Body of pancreas (tissue), 4 donors: Measurements from ENCODE around the gene ACTN4.

Experiments
- CTCF ChIP-seq, 7 experiments: fragments of 450-650 bp in 4 of 7; fragments of 200-600 bp in 3 of 7; sonication (generic) in 3 of 7; IDR thresholded peaks; one replicate each; pipeline ENCODE4 v1.5.1; 2016 to 2019; ENCODE audit warnings: antibody characterized with exemption in 7 of 7
- POLR2A ChIP-seq, 3 donors: fragments of 450-650 bp; IDR thresholded peaks; one replicate each; pipeline ENCODE4 v1.6.1; 2016; ENCODE audit warnings: antibody characterized with exemption in 3 of 3, mild to moderate bottlenecking in 2 of 3

- no peak for TF ChIP-seq CTCF (IDR thresholded peaks at IDR 0.05)
- no peak for TF ChIP-seq POLR2A (IDR thresholded peaks at IDR 0.05)
Observed at GRCh38 chr19:38742906-38743305, 95.5 kb downstream of the ACTN4 start.
